GM12878 (cell line): ENCODE results near the gene XKR3. TPM values are rescaled to one million over a fixed set of nuclear protein-coding genes. Genes with fewer than 3 reads are reported as not detected.
"Not testable (repeated sequence)": the region's sequence is repeated elsewhere in the genome, so short reads cannot be mapped to it uniquely, and the experiment has no call there.

Experiments
- ATAC-seq: fragments of 200-7000 bp; cut with Tn5 transposase; 3 replicates; pipeline ENCODE4 v1.9.1; 2020; ENCODE audit warnings: mild to moderate bottlenecking, moderate library complexity
- BruUV-seq: library from RNA; stranded (reverse); fragments of 400-500 nt; replicated peaks from 2 replicates; lab custom pipeline; 2021; lab: Mats Ljungman, UMichigan
- CTCF ChIA-PET: fragments of 300-600 bp; sonication (Branson Sonifier 250); formaldehyde crosslinking; extraction: SDS; loops from one replicate; lab custom pipeline; 2021; ENCODE audit warnings: inconsistent platforms; lab: Yijun Ruan, JAX
- POLR2A ChIA-PET: fragments of 350-600 bp; formaldehyde crosslinking; extraction: SDS; loops from one replicate; lab custom pipeline; 2021; ENCODE audit warnings: inconsistent platforms; lab: Charles Lee
- RAD21 ChIA-PET: fragments of 300-600 bp; sonication (Branson Sonifier 250); formaldehyde crosslinking; loops from one replicate; lab custom pipeline; 2023; ENCODE audit warnings: antibody characterized with exemption; ENCODE audit not compliant: unreplicated experiment; lab: Charles Lee
- SMC1A ChIA-PET: fragments of 300-600 bp; sonication (Branson Sonifier 250); formaldehyde crosslinking; loops from one replicate; lab custom pipeline; 2023; ENCODE audit not compliant: unreplicated experiment, uncharacterized antibody; lab: Charles Lee
- DNase-seq: peaks from one replicate; pipeline ENCODE4 v3.0.0-alpha.2; 2011; ENCODE audit warnings: low read depth, low spot score
- FAIRE-seq: peaks from 3 replicates; lab custom pipeline; 2011; peaks lifted over from hg19 to GRCh38; lab: Jason Lieb, UNC
- H2AFZ ChIP-seq: 2 replicates; pipeline ENCODE4 v1.6.0; 2011; ENCODE audit warnings: low read depth, low read length, control low read depth; ENCODE audit not compliant: control insufficient read depth
- H3K27ac ChIP-seq: 2 replicates; pipeline ENCODE4 v1.5.1; 2011; ENCODE audit warnings: control low read depth; ENCODE audit not compliant: control insufficient read depth, insufficient read depth
- H3K27me3 ChIP-seq, 2 experiments: replicated peaks in 1 of 2; 2 replicates each; pipeline versions ENCODE4 v1.6.0 to v1.6.1; 2011; ENCODE audit warnings: low read length in 1 of 2; ENCODE audit not compliant: control insufficient read depth in 2 of 2, insufficient read depth in 2 of 2
- H3K36me3 ChIP-seq, 2 experiments: 2 replicates each; pipeline ENCODE4 v1.5.1; 2011; ENCODE audit warnings: low read length in 1 of 2; ENCODE audit not compliant: control insufficient read depth in 2 of 2, insufficient read depth in 2 of 2
- H3K4me1 ChIP-seq: 2 replicates; pipeline ENCODE4 v1.6.1; 2011; ENCODE audit warnings: mild to moderate bottlenecking, low read length, moderate library complexity, mixed read lengths; ENCODE audit not compliant: control insufficient read depth, insufficient read depth
- H3K4me2 ChIP-seq: 2 replicates; pipeline ENCODE4 v1.6.0; 2011; ENCODE audit warnings: control low read depth; ENCODE audit not compliant: control insufficient read depth, insufficient read depth
- H3K4me3 ChIP-seq: fragments of 200-600 bp; sonication (generic); 2 replicates; pipeline ENCODE4 v1.5.1; 2016
- H3K79me2 ChIP-seq: 2 replicates; pipeline ENCODE4 v1.6.0; 2011; ENCODE audit warnings: low read length; ENCODE audit not compliant: control insufficient read depth, insufficient read depth
- H3K9ac ChIP-seq: 2 replicates; pipeline ENCODE4 v1.8.0; 2011; ENCODE audit warnings: low read length, control low read depth, mixed read lengths; ENCODE audit not compliant: control insufficient read depth, insufficient read depth
- H3K9me3 ChIP-seq: replicated peaks from 3 replicates; pipeline ENCODE4 v1.5.1; 2011; ENCODE audit warnings: mild to moderate bottlenecking, low read length; ENCODE audit not compliant: control insufficient read depth, insufficient read depth
- H4K20me1 ChIP-seq: 2 replicates; pipeline ENCODE4 v1.6.0; 2011; ENCODE audit not compliant: control insufficient read depth, insufficient read depth
- WGBS: methylation state at CpG from one replicate; pipeline ENCODE4 v1.1.6; 2016; ENCODE audit warnings: low lambda C conversion rate; ENCODE audit not compliant: insufficient replicate concordance, insufficient coverage; ENCODE audit errors: missing lambda C conversion rate; 5-methylcytosine and 5-hydroxymethylcytosine counted together
- in situ Hi-C: fragments of 300-500 bp; cut with MboI; formaldehyde crosslinking; loops from 9 replicates; pipeline ENCODE4 v1.14.3; 2018; ENCODE audit warnings: mixed read lengths
- intact Hi-C: fragments of 100-400 bp; cut with micrococcal nuclease; formaldehyde crosslinking; loops from one replicate; pipeline ENCODE4 v1.14.2; 2022; ENCODE audit not compliant: unreplicated experiment
- polyA plus RNA-seq, 11 experiments: library from polyadenylated mRNA; depleted of rRNA in 4 of 11; unstranded in 6 of 11; stranded (reverse) in 5 of 11; fragments of >200 nt; fragmentation: Nextera tagmentation in 4 of 11; fragmentation: Illumina TruSeq in 1 of 11; extraction: Ambion mirVana in 4 of 11; extraction: Trizol in 1 of 11; gene quantifications; 1 replicate in 1 of 11; 2 replicates in 10 of 11; pipeline versions ENCODE4 v1.2.1 to v1.2.3, GENCODE V29; 2011 to 2016; ENCODE audit warnings: inconsistent platforms in 2 of 11, missing spikeins in 2 of 11, low read depth in 1 of 11
- total RNA-seq, 4 experiments: library from RNA; depleted of rRNA in 3 of 4; stranded (reverse); fragments of >200 nt in 3 of 4; fragmentation: Illumina TruSeq in 1 of 4; extraction: Trizol in 1 of 4; gene quantifications; 2 replicates each; pipeline versions ENCODE4 v1.2.1 to v1.2.3, GENCODE V29; 2013 to 2021

XKR3 gene
- total and polyA plus RNA-seq, 10 of the 15 experiments (the other 5 are each of a cell fraction or from before 2014, with no cell fraction given), result 0.09 to 0.14 TPM; not detected in 8

GRCh38 chr22:16749282-16749681, 75.9 kb downstream of the XKR3 start:
- H3K4me2 ChIP-seq, FAIRE-seq, ATAC-seq, POLR2A ChIA-PET, H3K79me2 ChIP-seq, SMC1A ChIA-PET, H3K27me3 ChIP-seq, H3K27ac ChIP-seq, H2AFZ ChIP-seq, H3K9ac ChIP-seq, H3K36me3 ChIP-seq, in situ Hi-C loops, H3K9me3 ChIP-seq, H4K20me1 ChIP-seq, H3K4me3 ChIP-seq, H3K4me1 ChIP-seq, RAD21 ChIA-PET, BruUV-seq, intact Hi-C loops, CTCF ChIA-PET, DNase-seq: not testable (repeated sequence)
- WGBS, result 32% methylated on average over 4 of the region's 4 CpGs

DNA sequence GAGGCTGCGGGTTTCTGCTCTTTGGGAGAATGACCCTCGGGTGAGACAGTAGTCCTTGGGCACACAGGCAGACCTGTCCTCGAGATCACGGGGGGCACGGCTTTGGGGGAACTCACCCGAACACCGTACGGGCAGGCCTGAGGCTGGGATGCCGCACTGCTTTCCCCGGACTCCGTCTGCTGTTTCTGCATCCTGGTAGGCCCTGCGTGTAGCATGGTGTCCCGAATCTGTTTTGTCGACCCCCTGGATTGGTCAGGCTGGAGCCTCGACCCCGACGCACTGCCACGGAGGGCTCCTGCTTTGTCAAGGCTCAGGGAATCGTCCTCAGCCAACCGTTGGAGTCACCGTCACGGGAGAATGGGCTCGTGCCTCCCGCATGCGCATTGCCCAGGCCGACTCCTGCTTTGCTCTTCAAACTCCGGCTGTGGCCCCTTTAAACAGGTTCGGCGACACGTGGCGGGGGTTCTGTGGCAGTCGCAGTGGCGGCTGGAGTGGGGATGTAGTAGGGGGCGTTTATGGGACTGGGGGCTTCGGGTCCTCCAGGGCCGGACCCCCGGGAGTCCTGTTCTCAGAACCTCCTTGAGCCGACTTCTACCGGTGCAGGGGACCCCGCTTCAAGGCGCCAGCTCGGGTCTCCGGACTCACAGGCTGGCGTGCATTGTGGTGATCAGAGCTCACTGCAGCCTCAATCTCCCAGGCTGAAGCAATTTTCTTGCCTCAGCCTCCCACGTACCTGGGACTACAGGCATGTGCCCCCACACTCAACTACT, 76.9 kb downstream of the XKR3 start:
- DNase-seq, H3K4me3 ChIP-seq, H3K27me3 ChIP-seq, intact Hi-C loops, H3K36me3 ChIP-seq, H3K9ac ChIP-seq, SMC1A ChIA-PET, POLR2A ChIA-PET, H3K9me3 ChIP-seq, H3K27ac ChIP-seq, H3K4me1 ChIP-seq, in situ Hi-C loops, H2AFZ ChIP-seq, H3K4me2 ChIP-seq, RAD21 ChIA-PET, H3K79me2 ChIP-seq, ATAC-seq, CTCF ChIA-PET, H4K20me1 ChIP-seq, BruUV-seq, FAIRE-seq: not testable (repeated sequence)
- WGBS, result 59% methylated on average over 45 of the region's 45 CpGs

GRCh38 chr22:16747266-16748159, 77.7 kb downstream of the XKR3 start:
- ATAC-seq, H3K27ac ChIP-seq, H3K4me3 ChIP-seq, intact Hi-C loops, H2AFZ ChIP-seq, SMC1A ChIA-PET, RAD21 ChIA-PET, H3K4me2 ChIP-seq, H3K4me1 ChIP-seq, in situ Hi-C loops, H3K79me2 ChIP-seq, H3K36me3 ChIP-seq, FAIRE-seq, H3K27me3 ChIP-seq, DNase-seq, H3K9ac ChIP-seq, H3K9me3 ChIP-seq, CTCF ChIA-PET, BruUV-seq, POLR2A ChIA-PET, H4K20me1 ChIP-seq: not testable (repeated sequence)
- WGBS, result 58% methylated on average over 21 of the region's 21 CpGs
